HG03175 (cell line): ENCODE results near the gene SAG.
A peak's percentile ranks its signal among the peaks of the same experiment; 100 is the strongest.
"Not testable (repeated sequence)": the region's sequence is repeated elsewhere in the genome, so short reads cannot be mapped to it uniquely, and the experiment has no call there.

Source experiments
- ATAC-seq: cut with Tn5 transposase; IDR thresholded peaks from one replicate; pipeline ENCODE4 v1.9.1; 2021; ENCODE audit warnings: mild to moderate bottlenecking, moderate library complexity; ENCODE audit not compliant: unreplicated experiment

SAG gene

DNA sequence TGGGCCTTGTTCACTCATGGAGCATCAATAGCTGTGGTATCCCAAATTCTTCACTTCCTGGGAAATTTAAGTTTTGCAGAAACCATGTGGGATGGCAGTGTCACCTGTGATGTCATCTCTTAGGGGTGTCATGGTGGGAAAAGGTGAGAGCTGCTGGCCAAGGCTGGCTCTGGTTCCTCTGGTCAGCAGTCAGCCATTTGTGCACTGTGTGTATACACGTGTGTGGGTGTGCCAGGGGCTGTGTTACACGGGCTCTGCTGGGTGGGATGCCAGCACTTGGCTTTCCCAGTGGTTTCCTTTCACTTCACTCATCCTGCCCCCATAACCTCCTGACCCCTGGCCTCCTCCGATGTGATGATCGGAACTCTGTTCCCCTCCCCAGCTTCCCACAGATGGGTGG, 21.3 kb downstream of the SAG start:
- no peak for ATAC-seq

DNA sequence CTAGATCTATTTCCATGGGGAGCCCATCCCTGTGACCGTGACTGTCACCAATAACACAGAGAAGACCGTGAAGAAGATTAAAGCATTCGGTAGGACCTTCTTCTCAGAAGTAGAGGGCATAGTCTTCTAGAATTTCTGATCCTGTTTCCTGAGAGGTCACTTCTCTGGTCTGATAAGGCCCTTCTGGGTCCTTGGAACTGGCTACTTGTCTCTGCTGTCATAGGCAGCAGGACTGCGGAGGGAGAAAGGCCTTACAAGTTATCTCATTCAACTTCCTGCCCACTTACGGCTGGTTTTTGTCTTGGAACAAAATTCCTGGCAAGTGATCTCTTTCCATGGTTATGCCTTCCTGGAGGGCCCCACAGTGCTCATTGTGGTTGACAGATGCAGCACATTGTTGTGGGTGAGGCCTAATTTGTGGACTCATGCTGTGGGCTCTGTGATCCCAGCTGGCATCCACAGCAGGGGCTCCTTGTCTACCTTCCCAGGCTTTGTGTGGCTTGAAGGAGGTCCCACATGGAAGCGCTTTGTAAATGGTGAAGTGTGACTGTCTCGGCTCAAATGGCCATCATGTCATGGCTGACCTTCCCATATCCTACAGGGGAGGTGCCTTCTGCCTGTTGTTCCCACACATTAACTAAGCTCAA, 22.0 kb downstream of the SAG start:
- ATAC-seq = no peak

DNA sequence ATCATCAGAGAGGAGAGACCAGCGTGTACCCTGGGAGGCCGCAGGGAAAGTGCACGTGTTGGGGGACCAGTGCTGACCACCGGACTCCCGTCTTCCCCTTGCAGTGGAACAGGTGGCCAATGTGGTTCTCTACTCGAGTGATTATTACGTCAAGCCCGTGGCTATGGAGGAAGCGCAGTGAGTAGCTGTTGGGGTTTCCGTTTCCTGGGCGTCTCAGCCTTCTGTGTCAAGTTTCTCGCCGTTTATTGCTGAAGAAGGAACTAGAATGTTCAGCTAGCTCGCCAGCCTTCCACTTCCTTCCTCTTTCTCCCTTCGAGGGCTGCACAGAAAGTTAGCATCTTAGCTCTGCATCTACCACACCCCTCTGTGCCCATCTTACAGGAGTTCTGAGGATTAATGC, 23.9 kb downstream of the SAG start:
- ATAC-seq = peak; percentile 94

DNA sequence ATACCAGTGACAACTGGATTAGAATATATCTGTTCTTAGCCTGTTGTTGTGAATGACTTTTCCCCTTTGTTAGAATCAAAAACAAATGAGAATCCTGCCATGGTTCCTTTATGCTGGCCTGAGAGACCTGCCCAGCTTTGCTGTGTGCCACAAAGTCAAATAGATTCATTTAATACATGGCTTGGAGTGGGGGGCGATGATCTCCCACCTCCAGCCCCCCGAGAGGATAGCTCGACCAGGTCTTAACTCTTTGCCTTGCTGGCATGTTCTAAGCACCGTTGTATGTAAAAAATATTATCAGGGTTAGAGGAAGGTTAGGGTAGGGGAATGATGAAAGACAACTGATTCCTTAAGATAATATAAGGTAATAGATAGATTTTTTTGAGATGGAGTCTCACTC, 24.5 kb downstream of the SAG start:
- ATAC-seq = no peak

DNA sequence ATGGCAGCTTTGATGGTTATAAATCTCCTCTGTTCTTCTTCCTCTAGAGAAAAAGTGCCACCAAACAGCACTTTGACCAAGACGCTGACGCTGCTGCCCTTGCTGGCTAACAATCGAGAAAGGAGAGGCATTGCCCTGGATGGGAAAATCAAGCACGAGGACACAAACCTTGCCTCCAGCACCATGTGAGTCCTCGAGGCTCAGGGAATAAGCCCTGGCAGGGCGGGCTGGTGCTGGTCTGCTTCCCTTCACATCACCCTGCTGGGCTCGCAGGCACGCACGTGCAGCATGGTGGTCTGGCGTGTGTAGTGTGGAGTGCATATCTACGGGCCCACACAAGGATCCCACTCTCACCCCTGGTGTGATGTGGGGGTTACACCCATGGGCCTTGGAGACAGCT, 27.3 kb downstream of the SAG start:
- ATAC-seq = no peak

DNA sequence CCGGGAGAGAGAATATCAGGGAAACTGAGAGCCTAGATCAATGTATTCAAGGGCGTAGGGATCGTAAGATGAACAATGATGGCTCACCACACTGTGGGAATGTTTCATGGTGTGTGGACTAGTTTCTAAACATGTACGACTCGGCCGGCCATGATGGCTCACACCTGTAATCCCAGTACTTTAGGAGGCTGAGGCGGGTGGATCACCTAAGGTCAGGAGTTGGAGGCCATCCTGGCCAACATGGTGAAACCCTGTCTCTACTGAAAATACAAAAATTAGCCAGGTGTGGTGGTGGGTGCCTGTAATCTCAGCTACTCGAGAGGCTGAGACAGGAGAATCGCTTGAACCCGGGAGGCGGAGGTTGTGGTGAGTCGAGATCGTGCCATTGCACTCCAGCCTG, 28.5 kb downstream of the SAG start:
- not testable (repeated sequence) for ATAC-seq

DNA sequence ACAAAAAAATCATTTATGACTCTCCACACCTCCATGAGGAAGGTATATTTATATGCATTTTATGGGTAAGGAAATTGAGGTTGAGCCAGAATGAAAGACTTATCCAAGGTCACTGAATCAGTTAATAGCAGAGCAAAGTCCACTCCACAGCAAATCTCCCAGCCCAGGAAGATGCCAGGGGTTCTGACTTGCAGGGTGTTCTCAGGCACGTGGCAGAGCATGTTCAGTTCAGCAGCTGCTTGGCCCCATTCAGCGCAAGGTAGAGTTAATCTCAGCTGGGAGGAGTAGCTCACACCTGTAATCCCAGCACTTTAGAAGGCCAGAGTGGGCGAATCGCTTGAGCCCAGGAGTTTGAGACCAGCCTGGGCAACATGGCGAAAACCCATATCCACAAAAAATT, 28.9 kb downstream of the SAG start:
- no peak for ATAC-seq

DNA sequence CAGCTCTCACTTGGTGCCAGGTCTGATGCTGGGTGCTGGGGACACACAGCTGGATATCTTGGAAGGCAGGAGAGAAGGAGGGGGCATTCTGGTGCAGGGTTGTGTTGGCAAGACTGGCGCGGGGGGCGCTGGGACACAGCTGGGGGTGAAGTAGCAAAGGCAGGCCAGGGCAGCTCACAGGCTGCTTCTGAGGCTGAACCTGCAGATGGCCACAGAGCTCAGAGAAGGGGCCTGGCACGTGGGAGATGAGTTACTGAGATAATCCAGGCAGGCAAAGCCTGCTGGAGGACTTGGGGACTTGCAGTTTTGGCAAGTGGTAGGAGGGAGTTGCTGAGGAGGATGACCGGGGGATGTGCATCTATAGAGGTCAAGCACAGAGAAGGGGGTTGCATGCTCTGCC, 30.4 kb downstream of the SAG start:
- ATAC-seq = no peak

DNA sequence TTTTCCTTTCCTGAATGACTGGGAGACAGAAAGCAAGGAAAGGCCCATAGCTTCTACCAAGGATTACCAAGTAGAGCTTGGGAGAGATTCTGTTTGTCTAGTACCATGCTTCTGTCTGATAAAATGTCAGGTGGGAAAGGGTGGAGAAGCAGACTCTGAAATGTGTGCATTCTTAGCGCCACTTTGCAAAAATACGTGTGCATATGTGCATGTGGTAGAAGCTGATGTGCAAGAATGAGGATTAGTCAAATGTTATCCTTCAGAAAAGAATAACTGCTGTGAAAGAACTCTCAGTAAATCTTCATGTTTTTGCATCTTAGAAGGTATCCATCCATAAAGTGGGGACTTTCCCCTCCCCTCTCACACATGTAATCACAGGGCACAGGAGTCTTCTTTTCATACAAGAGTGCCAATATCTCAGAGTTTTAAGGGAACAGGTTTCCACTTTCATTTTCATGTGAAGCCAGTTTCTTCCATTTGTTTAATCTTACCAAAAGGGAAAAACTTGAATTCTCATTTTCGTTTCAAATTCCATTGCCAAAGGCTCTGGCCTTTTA, 31.3 kb downstream of the SAG start:
- ATAC-seq = no peak

DNA sequence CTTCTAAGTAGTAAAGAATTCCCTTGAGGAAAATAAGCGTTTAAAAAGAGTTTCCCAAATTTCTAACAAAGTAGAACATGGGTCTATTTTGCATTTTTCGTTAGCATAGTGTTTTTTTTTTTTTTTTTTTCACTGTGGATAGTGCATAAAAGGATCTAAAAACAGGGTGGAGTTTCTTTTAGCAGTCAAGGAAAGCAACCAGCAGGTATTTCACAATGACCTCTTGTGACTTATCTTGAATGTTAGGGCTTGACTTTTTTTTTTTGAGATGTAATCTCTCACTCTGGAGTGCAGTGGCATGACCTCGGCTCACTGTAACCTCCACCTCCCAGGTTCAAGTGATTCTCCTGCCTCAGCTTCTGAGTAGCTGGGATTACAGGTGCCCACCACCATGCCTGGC, 31.8 kb downstream of the SAG start:
- no peak for ATAC-seq

DNA sequence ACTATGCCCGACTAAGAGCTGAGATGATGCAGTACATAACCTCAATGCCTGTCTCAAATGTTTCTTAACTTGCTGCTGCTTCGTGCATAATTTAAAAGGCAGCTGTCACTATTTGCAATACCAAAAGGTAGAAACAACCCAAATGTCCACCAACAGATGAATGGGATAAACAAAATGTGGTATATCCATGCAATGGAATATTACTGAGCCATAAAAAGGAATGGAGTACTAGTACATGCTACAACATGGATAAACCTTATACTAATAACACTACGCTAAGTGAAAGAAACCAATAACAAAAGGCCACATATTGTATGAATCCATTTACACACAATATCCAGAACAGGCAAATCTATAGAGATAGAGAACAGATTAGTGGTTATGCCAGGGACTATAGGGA, 33.7 kb downstream of the SAG start:
- ATAC-seq = no peak

DNA sequence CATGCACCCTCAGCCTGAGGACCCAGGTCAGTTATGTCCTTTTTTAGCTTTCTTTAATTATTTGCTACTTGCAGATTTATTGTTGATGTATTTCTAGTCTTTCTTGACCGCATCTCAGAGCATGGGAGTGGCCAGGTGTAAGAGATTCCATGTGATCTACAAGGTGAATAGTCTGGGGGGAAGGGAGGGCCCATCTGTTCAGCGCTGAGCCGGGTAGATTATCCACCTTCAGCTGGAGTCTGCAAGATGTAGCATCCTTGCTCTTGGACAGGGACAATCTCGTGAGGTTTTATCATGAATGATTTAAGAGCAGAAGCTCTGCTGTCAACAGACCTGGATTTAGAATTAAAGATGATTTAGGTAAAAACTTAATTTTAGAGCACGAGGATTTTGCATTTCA, 34.7 kb downstream of the SAG start:
- ATAC-seq = no peak

DNA sequence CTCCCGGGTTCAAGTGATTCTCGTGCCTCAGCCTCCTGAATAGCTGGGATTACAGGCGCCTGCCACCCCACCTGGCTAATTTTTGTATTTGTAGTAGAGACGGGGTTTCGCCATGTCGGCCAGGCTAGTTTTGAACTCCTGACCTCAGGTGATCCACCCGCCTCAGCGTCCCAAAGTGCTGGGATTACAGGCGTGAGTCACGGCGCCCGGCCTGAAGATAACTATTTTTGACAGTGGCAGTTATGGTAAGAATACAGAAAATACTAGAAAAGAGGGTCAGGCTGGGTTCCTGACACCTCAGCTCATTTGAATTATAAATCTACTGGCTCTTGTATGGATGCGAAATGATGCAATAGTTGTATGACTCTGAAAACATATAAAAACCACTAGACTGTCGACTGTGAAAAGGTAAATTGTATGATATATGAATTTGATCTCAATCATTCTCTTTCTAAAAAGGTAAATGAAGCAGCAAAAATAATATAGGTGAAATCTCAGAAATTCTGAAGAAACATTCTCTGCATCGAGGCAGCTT, 35.6 kb downstream of the SAG start:
- ATAC-seq = no peak

DNA sequence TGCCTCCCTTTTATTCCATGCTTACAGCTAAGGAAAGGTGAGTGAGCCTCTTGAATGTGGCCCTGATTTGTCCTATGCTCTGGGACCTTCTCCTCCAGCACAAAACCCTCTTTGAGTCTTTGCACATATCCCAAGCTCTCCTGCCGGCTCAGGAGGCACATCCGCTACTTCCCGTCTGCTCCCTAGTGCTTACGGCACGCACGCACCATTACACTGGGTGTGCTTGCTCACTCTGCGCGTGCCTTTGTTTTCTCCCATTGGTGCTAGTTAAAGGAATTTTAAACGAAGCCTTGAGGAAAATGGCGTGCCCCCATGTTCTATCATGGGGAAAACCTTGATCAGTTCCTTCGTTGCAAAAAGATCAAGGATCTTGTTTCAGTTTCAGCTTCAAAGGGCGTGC, 38.8 kb downstream of the SAG start:
- ATAC-seq = no peak

DNA sequence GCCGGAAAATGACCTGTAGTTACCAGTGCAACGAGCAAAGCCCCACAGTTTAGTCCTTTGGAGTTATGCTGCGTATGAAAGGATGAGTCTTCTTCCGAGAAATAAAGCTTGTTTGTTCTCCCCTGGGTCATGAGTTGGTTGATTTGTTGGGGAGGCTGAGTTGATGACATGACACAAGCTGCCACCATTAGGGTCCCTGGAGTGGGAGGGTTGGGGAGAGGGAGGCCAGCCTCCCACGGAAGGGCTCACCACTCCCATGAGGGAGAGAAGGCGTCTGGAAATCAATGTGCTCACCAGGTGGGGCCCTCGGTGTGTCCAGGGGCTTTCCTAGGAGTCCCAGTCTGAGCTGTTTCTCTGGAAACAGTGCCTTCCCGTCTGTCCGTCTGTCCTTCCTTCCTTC, 39.3 kb downstream of the SAG start:
- ATAC-seq = no peak

DNA sequence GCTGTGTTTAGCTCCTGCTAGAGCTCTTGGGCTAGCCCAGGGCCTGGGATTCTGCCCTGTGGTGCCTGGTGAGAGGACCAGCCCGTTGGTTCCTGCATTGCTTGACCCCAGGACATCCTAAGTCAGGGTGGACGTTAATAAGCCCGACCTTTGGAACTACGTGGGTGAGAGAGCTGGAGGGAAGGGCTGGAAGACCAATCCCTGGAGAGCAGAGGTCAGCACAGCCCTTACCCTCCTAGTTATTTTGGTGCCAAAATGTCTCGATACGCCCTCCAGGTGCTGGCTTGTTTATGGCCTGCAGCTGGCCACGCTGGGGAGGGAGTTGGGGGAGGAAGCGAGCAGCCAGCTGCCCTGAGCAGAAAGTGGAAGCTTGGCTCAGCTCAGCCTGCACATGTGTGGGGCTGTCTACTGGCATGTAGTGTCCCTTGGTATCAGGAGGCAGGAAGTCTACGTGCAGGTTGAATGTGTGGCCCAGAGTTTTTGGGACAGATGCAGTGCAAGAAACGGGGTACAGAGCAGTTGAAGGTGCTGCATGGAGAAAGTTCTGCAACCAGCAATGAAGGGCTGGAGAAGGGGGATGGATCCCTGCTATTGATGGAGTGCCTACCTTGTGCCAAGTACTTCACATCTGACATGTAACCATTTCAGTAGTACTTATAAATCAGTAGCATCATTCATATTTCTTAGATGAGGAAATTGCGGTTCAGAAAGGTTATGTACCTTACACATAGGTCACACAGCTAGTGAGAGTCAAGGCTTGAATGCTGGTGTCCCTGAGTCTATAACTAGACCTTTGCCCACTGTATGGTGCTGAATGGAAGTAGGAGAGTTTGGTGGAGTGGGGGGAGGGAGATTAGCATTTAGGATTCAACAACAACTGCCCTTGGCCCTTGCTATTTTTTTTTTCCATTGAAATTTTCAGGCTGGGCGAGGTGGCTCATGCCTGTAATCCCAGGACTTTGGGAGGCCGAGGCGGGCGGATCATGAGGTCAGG, 41.7 kb downstream of the SAG start:
- peak; percentile 67 for ATAC-seq

DNA sequence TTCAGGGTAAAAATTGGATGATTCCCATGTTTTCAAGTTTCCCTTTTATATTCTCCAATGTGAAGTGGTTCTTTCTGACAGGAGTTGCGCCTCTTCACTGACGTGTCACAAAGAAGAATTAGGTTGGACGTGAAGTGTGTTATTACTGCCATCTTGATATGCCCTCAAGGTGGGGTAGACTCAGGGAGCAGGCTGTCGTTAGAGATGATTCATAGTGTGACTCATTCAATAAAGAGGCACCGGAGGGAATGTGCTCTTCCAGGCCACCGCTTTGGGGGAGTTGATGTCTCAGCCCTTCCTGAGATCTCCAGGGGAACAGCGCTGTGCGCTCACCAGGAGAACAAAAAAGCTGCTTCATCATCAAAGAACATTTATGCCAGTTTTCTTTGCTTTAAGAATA, 43.1 kb downstream of the SAG start:
- ATAC-seq = no peak

DNA sequence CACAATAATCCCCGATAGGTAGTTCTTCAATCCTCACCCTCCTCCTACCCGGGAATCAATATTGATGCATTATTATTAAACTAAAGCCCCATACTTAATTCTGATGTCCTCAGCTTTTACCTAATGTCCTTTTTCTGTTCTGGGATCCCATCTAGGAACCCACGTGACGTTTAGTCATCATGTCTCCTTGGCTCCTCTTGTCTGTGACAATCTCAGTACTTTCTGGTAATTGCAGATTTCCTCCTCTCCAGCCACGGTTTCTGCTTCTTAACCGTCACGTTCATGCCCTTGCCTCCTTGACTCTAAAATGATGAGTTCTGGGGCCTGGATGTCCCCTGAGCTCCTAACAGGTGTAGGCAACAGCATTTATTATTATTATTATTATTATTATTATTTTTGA, 43.8 kb downstream of the SAG start:
- no peak for ATAC-seq

DNA sequence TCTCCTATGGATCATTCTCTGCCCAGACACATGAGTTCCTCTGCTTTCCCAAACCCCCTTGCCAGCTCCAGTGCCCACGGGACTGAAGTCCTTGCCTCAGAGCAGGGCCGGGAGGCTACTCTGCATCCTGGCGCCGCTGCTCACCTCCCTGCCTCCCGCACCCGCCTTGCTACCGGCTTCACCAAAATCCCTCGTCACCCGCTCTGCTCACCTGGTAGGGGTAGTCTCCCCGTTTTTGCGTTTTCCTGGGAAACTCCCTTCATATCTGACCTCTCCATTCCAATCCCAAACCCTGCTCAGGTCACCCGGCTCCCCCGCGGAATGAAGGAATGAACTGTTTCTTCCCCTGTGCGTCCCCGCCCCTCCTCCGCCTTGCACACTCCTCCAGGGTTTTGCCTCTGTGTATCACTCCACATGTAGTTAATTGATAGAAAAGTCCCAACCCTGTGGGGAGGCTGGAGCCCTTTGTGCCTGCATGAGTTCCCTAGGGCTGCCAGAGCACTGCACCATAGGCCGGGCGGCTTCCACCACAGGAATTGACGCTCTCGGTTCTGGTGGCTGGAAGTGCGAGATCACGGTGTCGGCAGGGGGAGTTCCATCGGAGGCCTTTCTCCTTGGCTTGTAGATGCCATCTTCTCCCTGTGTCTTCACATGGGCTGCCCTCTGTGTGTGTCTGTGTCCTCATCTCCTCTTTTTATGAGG, 44.7 kb downstream of the SAG start:
- ATAC-seq = no peak

DNA sequence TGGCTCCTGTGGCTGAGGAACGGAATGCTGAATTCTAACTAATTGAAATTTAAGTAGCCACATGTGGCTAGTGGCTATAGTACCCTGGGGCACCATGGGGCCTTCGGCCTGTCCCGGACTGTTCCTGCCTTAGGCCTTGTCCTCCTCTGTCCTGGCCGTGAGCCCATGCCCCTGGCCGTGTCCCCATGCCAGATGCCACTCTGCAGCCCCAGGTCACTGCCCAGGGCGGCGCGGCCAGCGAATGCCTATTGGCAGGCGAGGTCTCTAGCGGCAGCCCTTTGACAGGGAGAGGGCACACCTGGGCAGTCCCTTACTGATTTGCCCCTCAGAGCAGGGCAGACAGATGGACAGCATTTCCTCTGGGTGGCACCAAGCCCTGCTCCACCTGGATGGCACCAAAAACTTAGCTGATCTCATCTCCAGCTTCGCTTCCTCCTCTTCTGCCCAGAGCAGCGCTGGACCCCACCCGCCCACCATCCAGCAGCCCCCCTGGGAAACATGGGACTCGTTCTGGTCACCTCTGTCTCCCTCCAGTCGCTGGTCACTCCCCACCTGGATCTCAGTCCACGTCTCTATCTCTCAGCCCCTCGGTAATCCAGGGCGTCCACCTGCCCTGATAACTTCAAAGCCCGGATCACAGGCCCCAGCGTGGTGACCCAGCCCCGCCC, 45.6 kb downstream of the SAG start:
- no peak for ATAC-seq
